Panc1 (cell line): ENCODE data around the gene SIGLEC11.

Source experiments
- CTCF ChIP-seq: fragments of 450-650 bp; IDR thresholded peaks from 2 replicates; pipeline ENCODE4 v1.5.1; 2017; ENCODE audit warnings: mild to moderate bottlenecking
- POLR2AphosphoS5 ChIP-seq: IDR thresholded peaks from 2 replicates; pipeline ENCODE4 v1.6.1; 2012; ENCODE audit warnings: mild to moderate bottlenecking, low read depth, low read length, moderate library complexity
- REST ChIP-seq, 2 experiments: IDR thresholded peaks; 2 replicates each; pipeline ENCODE4 v1.6.1; 2011 to 2012; ENCODE audit warnings: low read depth in 2 of 2, control low read depth in 1 of 2, low read length in 1 of 2, mild to moderate bottlenecking in 1 of 2, moderate library complexity in 1 of 2; ENCODE audit not compliant: insufficient read depth in 1 of 2
- SIN3A ChIP-seq: IDR thresholded peaks from 2 replicates; pipeline ENCODE4 v1.6.1; 2012; ENCODE audit warnings: low read depth, mild to moderate bottlenecking, low read length, moderate library complexity, borderline replicate concordance; ENCODE audit not compliant: insufficient read depth

- TF ChIP-seq CTCF (no peak), SIN3A (peak; percentile 95; the same call in 1 of the 2 replicates), POLR2AphosphoS5 (peak; percentile 96), REST (IDR thresholded peaks at IDR 0.05; ENCODE audit: insufficient read depth in 1 of 2, low read depth in 2 of 2, low read length in 1 of 2) (no peak)
Observed at GRCh38 chr19:49929121-49929610, 31.8 kb downstream of the SIGLEC11 start, which contains the start of the genes ATF5 and NUP62.
